HT-29 (cell line): ENCODE data around the gene PUSL1. TPM values are rescaled to one million over a fixed set of nuclear protein-coding genes. Genes with fewer than 3 reads are reported as not detected.

Experiments
- DNase-seq: peaks from one replicate; pipeline ENCODE4 v3.0.0-alpha.2; 2015; ENCODE audit warnings: low spot score
- total RNA-seq: library from RNA; depleted of rRNA; stranded (reverse); fragments of >200 nt; shearing (Covaris generic); gene quantifications from 2 replicates; pipeline ENCODE4 v1.2.3, GENCODE V29; 2014

The PUSL1 gene
- total RNA-seq, 1 experiment from 2014 or later: 152 TPM

DNA sequence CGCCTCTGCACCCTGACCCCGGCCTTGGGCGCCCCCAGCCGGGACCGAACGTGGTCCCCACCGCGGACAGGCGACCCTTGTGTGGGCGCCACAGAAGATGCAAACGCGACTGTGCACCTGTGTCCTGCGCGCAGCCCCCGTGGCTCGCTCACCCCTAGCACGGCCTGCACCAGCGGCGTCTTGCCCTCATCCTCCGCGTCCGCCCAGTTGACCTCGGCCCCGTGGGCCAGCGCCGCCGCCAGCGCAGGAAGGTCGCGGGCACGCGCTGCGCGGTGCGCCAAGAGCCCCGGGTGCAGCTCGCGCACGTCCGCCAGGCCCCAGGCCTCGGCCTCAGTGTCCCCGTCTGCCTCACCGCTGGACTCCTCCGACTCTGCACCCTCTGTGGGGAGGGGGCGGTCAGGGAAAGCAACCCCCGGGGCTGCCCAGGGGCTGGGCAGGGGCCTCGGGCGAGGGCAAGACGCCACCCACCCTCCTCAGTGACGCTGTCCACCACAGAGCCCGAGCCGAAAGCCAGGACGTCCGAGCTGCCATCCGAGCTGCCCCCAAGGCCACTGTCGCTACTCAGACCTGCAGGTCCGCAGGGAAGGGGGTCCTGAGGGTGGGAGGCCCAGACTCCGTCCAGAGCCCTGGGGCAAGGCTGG is 14.0 kb upstream of the PUSL1 start:
- no peak for DNase-seq

GRCh38 chr1:1295154-1295923 is 13.1 kb upstream of the PUSL1 start:
- no peak for DNase-seq

- DNase-seq: no peak
Measured at GRCh38 chr1:1296070-1297061, 12.0 kb upstream of the PUSL1 start.

DNA sequence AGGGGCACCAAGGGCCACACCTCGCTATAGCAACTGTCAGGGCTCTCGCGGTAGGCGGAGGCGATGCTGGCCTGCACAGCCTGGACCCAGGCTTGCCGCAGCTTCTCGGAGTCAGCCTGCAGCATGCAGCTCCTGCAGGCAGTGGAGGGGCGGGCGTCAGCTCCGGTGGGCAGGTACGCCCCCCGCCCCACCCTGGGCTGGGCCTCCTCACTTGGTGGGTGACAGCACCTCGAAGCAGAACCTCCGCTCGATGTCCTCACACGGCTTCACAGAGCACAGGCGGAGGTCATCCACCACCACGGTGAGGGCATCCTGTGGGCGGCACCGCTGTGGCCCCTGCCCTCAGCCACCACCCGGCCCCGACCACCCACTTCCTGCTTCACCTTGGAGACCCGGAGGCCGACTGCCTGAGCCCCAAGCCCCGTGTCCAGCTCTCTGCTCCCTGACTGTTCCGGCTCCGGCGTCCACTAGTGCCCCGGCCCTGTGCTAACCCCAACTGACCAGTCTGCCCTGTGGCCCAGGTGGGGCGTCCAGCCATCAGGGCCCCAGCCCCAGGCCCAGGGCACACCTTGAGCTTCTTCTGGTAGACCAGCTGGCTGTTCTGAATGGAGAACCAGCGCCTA is 10.5 kb upstream of the PUSL1 start:
- DNase-seq: no peak

GRCh38 chr1:1298861-1299685 is 9.3 kb upstream of the PUSL1 start:
- no peak for DNase-seq

DNA sequence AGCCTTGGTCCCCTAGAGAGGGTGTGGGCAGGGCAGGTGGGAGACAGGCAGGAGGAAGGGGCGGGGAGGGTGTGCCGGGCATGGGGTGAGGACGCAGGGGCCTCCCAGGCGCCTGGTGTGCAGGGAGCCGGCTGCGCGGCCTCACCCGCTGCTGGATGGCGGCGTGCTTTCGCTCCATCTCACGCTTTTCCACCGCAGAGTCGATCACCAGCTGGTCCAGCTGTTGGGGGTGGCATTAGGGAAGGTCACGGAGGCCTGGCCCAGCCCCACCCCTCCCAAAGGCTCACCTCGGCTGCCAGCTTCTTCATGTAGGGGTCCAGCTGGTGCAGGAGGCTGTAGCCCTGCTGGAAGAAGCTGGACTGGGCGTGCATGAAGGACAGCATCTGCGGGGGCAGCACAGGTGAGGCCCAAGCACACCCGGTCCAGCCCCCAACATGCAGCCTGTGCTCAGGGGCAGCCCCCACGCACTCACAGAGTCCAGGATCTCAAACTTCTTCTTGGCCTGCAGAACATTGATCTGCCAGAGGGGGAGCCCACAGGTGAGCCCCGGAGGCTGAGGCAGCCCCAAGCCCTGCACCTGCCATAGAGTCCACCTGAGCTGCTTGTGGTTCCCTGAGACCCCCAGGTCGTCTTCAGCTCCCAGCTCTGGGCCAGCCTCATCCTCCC is 8.6 kb upstream of the PUSL1 start:
- no peak for DNase-seq

GRCh38 chr1:1300352-1300739 is 8.1 kb upstream of the PUSL1 start:
- no peak for DNase-seq

GRCh38 chr1:1302006-1302430 is 6.4 kb upstream of the PUSL1 start:
- no peak for DNase-seq

- DNase-seq: no peak
Measured at GRCh38 chr1:1302951-1303509, 5.4 kb upstream of the PUSL1 start.

DNA sequence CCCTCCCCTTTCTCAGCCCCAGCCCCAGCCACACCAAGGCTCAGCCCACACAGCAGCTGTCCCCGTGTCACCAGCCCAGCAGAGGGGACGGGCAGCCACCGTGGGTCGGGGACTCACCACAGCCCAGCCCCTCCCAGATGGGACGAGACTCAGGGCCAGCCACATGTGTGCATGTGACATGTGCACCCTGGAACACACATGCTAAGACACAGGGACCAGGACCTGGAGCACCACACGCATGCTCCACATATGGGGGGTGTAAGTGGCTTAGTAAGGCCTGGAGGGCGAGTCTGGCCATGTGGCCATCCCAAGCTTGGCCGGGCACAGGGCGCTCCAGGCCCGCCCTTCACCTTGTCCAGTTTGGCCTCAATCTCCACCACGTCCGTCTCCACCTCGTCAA is 4.7 kb upstream of the PUSL1 start:
- no peak for DNase-seq

- DNase-seq: no peak
Measured at GRCh38 chr1:1304331-1305299, 3.8 kb upstream of the PUSL1 start.

DNA sequence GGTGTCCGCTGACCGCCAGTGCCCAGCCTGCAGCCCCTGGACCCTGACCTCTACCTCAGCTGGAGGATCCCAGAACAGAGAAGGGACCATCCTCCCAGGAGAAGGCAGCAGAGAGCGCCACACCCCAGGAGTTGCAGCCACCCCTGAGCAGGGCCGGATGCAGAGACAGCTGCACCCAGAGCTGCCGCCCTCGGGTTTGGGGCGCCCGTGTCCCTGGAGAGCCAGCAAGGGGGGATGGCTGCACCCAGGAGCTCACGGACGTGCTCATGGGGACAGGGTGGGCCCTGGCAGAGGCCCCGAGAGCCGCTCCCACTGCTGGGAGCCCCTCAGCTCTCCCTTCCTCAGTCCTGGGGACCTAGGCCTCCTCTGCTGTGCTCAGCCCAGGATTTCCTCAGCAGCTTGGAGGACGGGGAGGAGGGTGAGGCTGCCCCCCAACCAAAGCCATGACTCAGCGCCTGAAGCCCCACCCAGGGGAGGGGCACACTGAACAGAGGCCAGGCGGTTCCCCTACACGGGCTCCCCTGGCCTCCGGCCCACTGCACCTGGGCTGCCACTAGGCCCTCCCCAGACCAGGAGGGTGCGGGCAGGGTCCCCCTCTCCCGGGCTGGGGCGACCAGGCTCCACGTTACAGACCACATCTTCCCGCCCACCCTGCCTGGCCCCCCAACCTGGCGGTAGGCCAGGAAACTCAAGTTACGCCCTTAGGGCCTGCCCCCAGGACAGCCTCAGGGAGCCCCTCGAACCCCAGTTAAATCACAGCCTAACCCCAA is 2.9 kb upstream of the PUSL1 start:
- DNase-seq: peak; percentile 75

- no peak for DNase-seq
Measured at GRCh38 chr1:1306070-1306660, 2.2 kb upstream of the PUSL1 start.

DNA sequence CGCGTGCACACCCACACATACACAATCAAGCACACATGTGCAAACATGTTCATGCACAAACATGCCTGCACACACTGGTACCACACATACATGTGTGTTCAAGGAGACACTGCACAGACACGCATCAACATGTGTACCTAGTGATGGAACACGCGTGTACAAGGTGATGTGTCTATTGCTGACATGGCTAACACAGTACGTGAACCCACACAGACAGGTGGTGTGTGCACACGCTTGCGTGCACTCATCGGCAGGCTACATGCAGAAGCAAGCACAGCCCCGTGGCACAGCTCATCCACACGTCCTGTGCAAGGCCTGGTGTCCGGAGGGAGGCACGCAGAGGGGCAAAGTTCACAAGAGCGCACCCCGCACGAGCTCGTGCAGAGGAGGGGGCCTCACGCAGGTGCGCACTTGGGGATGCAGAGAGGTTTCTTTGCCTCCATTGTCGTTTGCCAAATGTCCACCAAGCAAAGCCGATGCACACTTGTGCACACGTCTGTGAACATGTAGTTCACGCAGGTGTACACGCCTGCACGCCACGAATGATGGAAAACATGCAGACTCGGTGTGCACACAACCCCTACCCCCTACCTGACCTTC is 1.6 kb upstream of the PUSL1 start:
- no peak for DNase-seq

- DNase-seq: no peak
Measured at GRCh38 chr1:1307261-1307922, 1.0 kb upstream of the PUSL1 start.

DNA sequence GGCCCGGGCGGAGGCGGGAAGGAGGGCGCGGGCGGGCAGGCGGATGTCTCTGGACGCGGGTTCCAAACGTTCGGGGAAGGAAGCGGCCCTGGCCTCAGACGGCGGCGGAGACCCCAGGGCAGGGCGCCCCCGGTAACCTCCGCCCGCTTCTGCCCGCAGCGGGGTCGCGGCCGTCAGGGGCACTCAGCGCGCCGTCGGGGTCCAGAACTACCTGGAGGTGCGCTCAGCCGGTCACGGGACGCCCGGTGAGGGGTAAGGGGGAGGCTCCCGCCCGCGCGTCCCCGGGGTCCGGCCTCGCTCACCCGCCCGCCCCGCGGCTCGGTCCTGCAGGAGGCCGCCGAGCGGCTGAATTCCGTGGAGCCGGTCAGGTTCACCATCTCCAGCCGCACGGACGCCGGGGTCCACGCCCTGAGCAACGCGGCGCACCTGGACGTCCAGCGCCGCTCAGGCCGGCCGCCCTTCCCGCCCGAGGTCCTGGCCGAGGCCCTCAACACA is 406 bp downstream of the PUSL1 start:
- no peak for DNase-seq
